ENCODE measurements around the gene EOMES. TPM values are rescaled to one million over a fixed set of nuclear protein-coding genes. Genes with fewer than 3 reads are reported as not detected.

The EOMES gene
- total and polyA plus RNA-seq, 2 donors (not counting 3 experiments of a cell fraction or from before 2014, with no cell fraction given), result not detected

- TF ChIP-seq GATA2 (IDR thresholded peaks at IDR 0.05; ENCODE audit: insufficient read depth, insufficient read length, low read depth, low read length), result no peak
- no peak for TF ChIP-seq EZH2 (IDR thresholded peaks at IDR 0.05; ENCODE audit: borderline replicate concordance, low read depth, low read length, severe bottlenecking)
- TF ChIP-seq POLR2A (IDR thresholded peaks at IDR 0.05; ENCODE audit: low read depth, low read length), result no peak
- TF ChIP-seq POLR2AphosphoS5 (IDR thresholded peaks at IDR 0.05; ENCODE audit: insufficient read depth, low read depth, low read length), result no peak
- no peak for TF ChIP-seq MAX (IDR thresholded peaks at IDR 0.05; ENCODE audit: insufficient read depth, insufficient read length)
- no peak for TF ChIP-seq FOS (IDR thresholded peaks at IDR 0.05; ENCODE audit: borderline replicate concordance, insufficient read depth, low read length)
- TF ChIP-seq MYC (IDR thresholded peaks at IDR 0.05; ENCODE audit: low read depth, low read length), result no peak
- TF ChIP-seq, protein P1, sequence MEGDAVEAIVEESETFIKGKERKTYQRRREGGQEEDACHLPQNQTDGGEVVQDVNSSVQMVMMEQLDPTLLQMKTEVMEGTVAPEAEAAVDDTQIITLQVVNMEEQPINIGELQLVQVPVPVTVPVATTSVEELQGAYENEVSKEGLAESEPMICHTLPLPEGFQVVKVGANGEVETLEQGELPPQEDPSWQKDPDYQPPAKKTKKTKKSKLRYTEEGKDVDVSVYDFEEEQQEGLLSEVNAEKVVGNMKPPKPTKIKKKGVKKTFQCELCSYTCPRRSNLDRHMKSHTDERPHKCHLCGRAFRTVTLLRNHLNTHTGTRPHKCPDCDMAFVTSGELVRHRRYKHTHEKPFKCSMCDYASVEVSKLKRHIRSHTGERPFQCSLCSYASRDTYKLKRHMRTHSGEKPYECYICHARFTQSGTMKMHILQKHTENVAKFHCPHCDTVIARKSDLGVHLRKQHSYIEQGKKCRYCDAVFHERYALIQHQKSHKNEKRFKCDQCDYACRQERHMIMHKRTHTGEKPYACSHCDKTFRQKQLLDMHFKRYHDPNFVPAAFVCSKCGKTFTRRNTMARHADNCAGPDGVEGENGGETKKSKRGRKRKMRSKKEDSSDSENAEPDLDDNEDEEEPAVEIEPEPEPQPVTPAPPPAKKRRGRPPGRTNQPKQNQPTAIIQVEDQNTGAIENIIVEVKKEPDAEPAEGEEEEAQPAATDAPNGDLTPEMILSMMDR (IDR thresholded peaks at IDR 0.05; ENCODE audit: extremely low read depth in 1 of 2, insufficient read depth in 1 of 2, low read depth in 1 of 2, low read length in 2 of 2), result no peak
- TF ChIP-seq JUN (IDR thresholded peaks at IDR 0.05; ENCODE audit: borderline replicate concordance, insufficient read depth, insufficient read length, low read depth), result no peak
- no TSS peak for BruUV-seq (replicated peaks)
- no peak overlapping the region for H2AFZ ChIP-seq (ENCODE audit: low read depth, low read length)
- FAIRE-seq (no peak), DNase-seq (ENCODE audit: low read depth, low spot score) (no peak)
- intact Hi-C loops (cut with micrococcal nuclease), result no loop called here
- no peaks in the 10 kb centered on the region for H3K79me2 ChIP-seq (ENCODE audit: control insufficient read depth, insufficient read depth, low read length)
- dilution Hi-C loops (cut with MboI; ENCODE audit: extremely low pct_ligation_motif_present, low sequenced_read_pairs), result no loop called here
- ChIA-PET CTCF (interaction anchor here (0.7 to 1.4 kb wide), 3 partner anchors 19 to 194 kb away, joined by 3 read pairs; partner anchors contain the start of gene SLC4A7), POLR2A (interaction anchor here (1.3 kb wide), 1 partner anchor 194 kb away, joined by 4 read pairs; the partner anchor contains the start of gene SLC4A7)
- no peak overlapping the region for H3K4me2 ChIP-seq (ENCODE audit: insufficient read depth, low read length)
- H3K36me3 ChIP-seq (ENCODE audit: control insufficient read depth in 2 of 2, extremely low read depth in 1 of 2, insufficient read depth in 2 of 2, low read length in 2 of 2), result no peaks in the 10 kb centered on the region
- H3K9ac ChIP-seq (replicated peaks; ENCODE audit: extremely low read depth, insufficient read depth, low read length), result no peak overlapping the region
- H3K4me1 ChIP-seq (ENCODE audit: control insufficient read depth, extremely low read depth, insufficient read depth, low read length), result peaks cover 3% of the 10 kb centered on the region
- H3K27me3 ChIP-seq (ENCODE audit: control insufficient read depth in 2 of 2, insufficient read depth in 2 of 2, low read length in 2 of 2), result no peaks in the 10 kb centered on the region
- no peaks in the 10 kb centered on the region for H3K9me3 ChIP-seq (replicated peaks; ENCODE audit: control insufficient read depth, insufficient read depth, low read length)
- H3K4me3 ChIP-seq (replicated peaks in 1 of 3; ENCODE audit: insufficient read depth in 1 of 3, low read depth in 1 of 3, low read length in 3 of 3), result no peak overlapping the region
- no peaks in the 10 kb centered on the region for H4K20me1 ChIP-seq (replicated peaks; ENCODE audit: control insufficient read depth, extremely low read depth, insufficient read depth, low read length)
- H3K27ac ChIP-seq (ENCODE audit: insufficient read depth, low read depth, low read length), result no peak overlapping the region
- no peaks in the 10 kb centered on the region for H3K9me1 ChIP-seq (replicated peaks; ENCODE audit: control insufficient read depth, extremely low read depth, insufficient read depth, low read length)
Observed at GRCh38 chr3:27678234-27678633, 43.9 kb downstream of the EOMES start.

Measured in endothelial cell of umbilical vein (primary cell).